NCI-H82 (cell line): ENCODE data around the gene DLG5.
"Not testable (repeated sequence)": the region's sequence is repeated elsewhere in the genome, so short reads cannot be mapped to it uniquely, and the experiment has no call there.

Experiments used
- DNase-seq: peaks from one replicate; lab custom pipeline; 2025; lab: John Stamatoyannopoulos, UW

DLG5 gene

GRCh38 chr10:77763453-77764430 is 162.8 kb downstream of the DLG5 start:
- no peak for DNase-seq

- DNase-seq = not testable (repeated sequence)
Observed at GRCh38 chr10:77758406-77758805, 168.1 kb downstream of the DLG5 start.

GRCh38 chr10:77756319-77757232 is 170.0 kb downstream of the DLG5 start:
- DNase-seq = peak; percentile 84

GRCh38 chr10:77746047-77746707 is 180.4 kb downstream of the DLG5 start:
- DNase-seq = no peak

GRCh38 chr10:77744245-77744644 is 182.3 kb downstream of the DLG5 start:
- DNase-seq = no peak

GRCh38 chr10:77742172-77742571 is 184.4 kb downstream of the DLG5 start:
- DNase-seq = no peak

GRCh38 chr10:77741746-77742145 is 184.8 kb downstream of the DLG5 start:
- DNase-seq = no peak
